Activated CD8-positive, alpha-beta T cell treated with anti-CD3 and anti-CD28 coated beads for 36 hours (primary cell): ENCODE measurements around the gene PEG3. TPM values are rescaled to one million over a fixed set of nuclear protein-coding genes. Genes with fewer than 3 reads are reported as not detected.

Experiments used
- ATAC-seq: fragments of 200-7000 bp; cut with Tn5 transposase; one replicate; pipeline ENCODE4 v1.10.0; 2021; ENCODE audit warnings: mild to moderate bottlenecking, moderate library complexity
- CTCF ChIA-PET: fragments of 350-600 bp; sonication (Branson Sonifier 250); formaldehyde crosslinking; loops from one replicate; lab custom pipeline; 2021; ENCODE audit warnings: antibody characterized with exemption; lab: Charles Lee
- POLR2A ChIA-PET: fragments of 350-600 bp; sonication (Branson Sonifier 250); formaldehyde crosslinking; loops from one replicate; lab custom pipeline; 2021; ENCODE audit warnings: antibody characterized with exemption; lab: Charles Lee
- DNase-seq: peaks from one replicate; pipeline ENCODE4 v3.0.0-alpha.2; 2020
- H3K27ac Mint-ChIP-seq: one replicate; pipeline ENCODE4 v1.8.0; 2021; ENCODE audit warnings: mild to moderate bottlenecking, mixed read lengths
- H3K27me3 Mint-ChIP-seq: one replicate; pipeline ENCODE4 v1.8.0; 2021; ENCODE audit warnings: mixed read lengths
- H3K36me3 Mint-ChIP-seq: one replicate; pipeline ENCODE4 v1.8.0; 2021; ENCODE audit warnings: low read depth, mixed read lengths
- H3K4me1 Mint-ChIP-seq: one replicate; pipeline ENCODE4 v1.8.0; 2021; ENCODE audit warnings: low read depth, mixed read lengths
- H3K4me3 Mint-ChIP-seq: one replicate; pipeline ENCODE4 v1.8.0; 2021; ENCODE audit warnings: mild to moderate bottlenecking, moderate library complexity, mixed read lengths
- H3K9me3 Mint-ChIP-seq: one replicate; pipeline ENCODE4 v1.8.0; 2021; ENCODE audit warnings: mixed read lengths
- CTCF ChIP-seq: fragments of 200-600 bp; IDR thresholded peaks from one replicate; pipeline ENCODE4 v1.8.0; 2022; ENCODE audit warnings: antibody characterized with exemption, mild to moderate bottlenecking
- intact Hi-C: fragments of 100-400 bp; cut with micrococcal nuclease; formaldehyde crosslinking; loops from one replicate; pipeline ENCODE4 v1.10.0; 2022
- total RNA-seq, 2 experiments: library from RNA; stranded (reverse); gene quantifications; one replicate each; pipeline ENCODE4 v1.2.3, GENCODE V29; 2021

The PEG3 gene
- total RNA-seq, 2 experiments from 2014 or later, result 0.09 to 0.16 TPM

- intact Hi-C loops, result no loop called here
- H3K4me3 Mint-ChIP-seq, result no peak overlapping the region
- no peaks in the 10 kb centered on the region for H3K4me1 Mint-ChIP-seq
- TF ChIP-seq CTCF, result no peak
- no peaks in the 10 kb centered on the region for H3K36me3 Mint-ChIP-seq
- peaks cover 21% of the 10 kb centered on the region for H3K9me3 Mint-ChIP-seq
- ChIA-PET CTCF (no interaction called here), POLR2A (interaction anchor here (0.6 kb wide), 1 partner anchor 16 kb away, joined by 5 read pairs; no protein-coding TSS in a partner anchor)
- no peak for ATAC-seq
- no peak overlapping the region for H3K27ac Mint-ChIP-seq
- DNase-seq, result no peak
- H3K27me3 Mint-ChIP-seq, result no peaks in the 10 kb centered on the region
Measured at GRCh38 chr19:56813531-56813930, 27.0 kb downstream of the PEG3 start.

- ChIA-PET CTCF (no interaction called here), POLR2A (no interaction called here)
- H3K4me3 Mint-ChIP-seq, result no peak overlapping the region
- no peaks in the 10 kb centered on the region for H3K27me3 Mint-ChIP-seq
- H3K36me3 Mint-ChIP-seq, result no peaks in the 10 kb centered on the region
- DNase-seq (no peak), ATAC-seq (no peak)
- no peaks in the 10 kb centered on the region for H3K4me1 Mint-ChIP-seq
- no peak for TF ChIP-seq CTCF
- intact Hi-C loops, result no loop called here
- H3K27ac Mint-ChIP-seq, result no peak overlapping the region
- peaks cover 28% of the 10 kb centered on the region for H3K9me3 Mint-ChIP-seq
Measured at GRCh38 chr19:56811480-56811879, 29.0 kb downstream of the PEG3 start.

- ChIA-PET POLR2A (no interaction called here), CTCF (no interaction called here)
- Mint-ChIP-seq H3K9me3 (peaks cover 36% of the 10 kb centered on the region), H3K27ac (no peak overlapping the region), H3K4me3 (no peak overlapping the region), H3K36me3 (no peaks in the 10 kb centered on the region), H3K4me1 (no peaks in the 10 kb centered on the region), H3K27me3 (no peaks in the 10 kb centered on the region)
- ATAC-seq (no peak), DNase-seq (no peak)
- no peak for TF ChIP-seq CTCF
- intact Hi-C loops, result no loop called here
Measured at GRCh38 chr19:56810260-56810659, 30.3 kb downstream of the PEG3 start.

GRCh38 chr19:56808717-56809392 is 31.7 kb downstream of the PEG3 start:
- peaks cover 30% of the 10 kb centered on the region for H3K9me3 Mint-ChIP-seq

More at GRCh38 chr19:56808717-56809392, 31.7 kb downstream of the PEG3 start:
- Mint-ChIP-seq H3K27me3 (no peaks in the 10 kb centered on the region), H3K36me3 (no peaks in the 10 kb centered on the region), H3K4me3 (no peak overlapping the region), H3K27ac (no peak overlapping the region), H3K4me1 (no peaks in the 10 kb centered on the region)
- no peak for TF ChIP-seq CTCF
- ChIA-PET CTCF (no interaction called here), POLR2A (no interaction called here)
- intact Hi-C loops, result no loop called here
- no peak for ATAC-seq
- no peak for DNase-seq
